HT1080 (cell line): ENCODE data around the gene CHST1. TPM values are rescaled to one million over a fixed set of nuclear protein-coding genes. Genes with fewer than 3 reads are reported as not detected.
A peak's percentile ranks its signal among the peaks of the same experiment; 100 is the strongest.

ENCODE experiments used
- DNase-seq: peaks from one replicate; pipeline ENCODE4 v3.0.0-alpha.2; 2015; ENCODE audit warnings: low read depth
- total RNA-seq: library from RNA; depleted of rRNA; stranded (reverse); fragments of >200 nt; shearing (Covaris generic); gene quantifications from 2 replicates; pipeline ENCODE4 v1.2.3, GENCODE V29; 2014

CHST1 gene
- total RNA-seq, 1 experiment from 2014 or later, result 2.4 TPM

GRCh38 chr11:45675646-45676045, 10.2 kb upstream of the CHST1 start:
- DNase-seq, result no peak

GRCh38 chr11:45674481-45675190, 9.2 kb upstream of the CHST1 start:
- DNase-seq, result no peak

GRCh38 chr11:45673441-45673840, 8.0 kb upstream of the CHST1 start:
- DNase-seq, result no peak

GRCh38 chr11:45672593-45672992, 7.2 kb upstream of the CHST1 start:
- no peak for DNase-seq

GRCh38 chr11:45671246-45672171, 6.1 kb upstream of the CHST1 start:
- DNase-seq, result peak; percentile 27

- no peak for DNase-seq
Observed at GRCh38 chr11:45670386-45671135, 5.1 kb upstream of the CHST1 start.

- no peak for DNase-seq
Observed at GRCh38 chr11:45669956-45670355, 4.5 kb upstream of the CHST1 start.

GRCh38 chr11:45669146-45669545, 3.7 kb upstream of the CHST1 start:
- DNase-seq, result peak; percentile 40

GRCh38 chr11:45667929-45668680, 2.7 kb upstream of the CHST1 start:
- no peak for DNase-seq

GRCh38 chr11:45666648-45667642, 1.5 kb upstream of the CHST1 start:
- no peak for DNase-seq

- no peak for DNase-seq
Observed at GRCh38 chr11:45665933-45666647, 668 bp upstream of the CHST1 start.

- DNase-seq, result no peak
Observed at GRCh38 chr11:45664376-45665205, 831 bp downstream of the CHST1 start.

GRCh38 chr11:45663486-45664375, 1.7 kb downstream of the CHST1 start:
- DNase-seq, result peak; percentile 37

- DNase-seq, result peak; percentile 88
Observed at GRCh38 chr11:45662665-45663485, 2.5 kb downstream of the CHST1 start.

GRCh38 chr11:45662096-45662664, 3.2 kb downstream of the CHST1 start:
- no peak for DNase-seq
